Upper lobe of left lung (tissue), 6 donors: ENCODE data around the gene SGO2. TPM values are rescaled to one million over a fixed set of nuclear protein-coding genes. Genes with fewer than 3 reads are reported as not detected.

ENCODE experiments used
- ATAC-seq, 2 donors: fragments of 200-7000 bp; cut with Tn5 transposase; one replicate each; pipeline ENCODE4 v1.9.1; 2022; ENCODE audit warnings: mild to moderate bottlenecking in 2 of 2, moderate library complexity in 2 of 2; ENCODE audit not compliant: low FRiP score in 2 of 2
- DNase-seq, 2 donors: peaks; one replicate each; pipeline ENCODE4 v3.0.0-alpha.2; 2019 to 2020
- H3K27ac ChIP-seq, 4 donors: fragments of 200-600 bp; sonication (generic); one replicate each; pipeline ENCODE4 v1.5.1; 2016 to 2019
- H3K27me3 ChIP-seq, 4 donors: fragments of 200-600 bp; sonication (generic); one replicate each; pipeline ENCODE4 v1.5.1; 2017 to 2019
- H3K36me3 ChIP-seq, 4 donors: fragments of 200-600 bp; sonication (generic); one replicate each; pipeline ENCODE4 v1.5.1; 2016 to 2019
- H3K4me1 ChIP-seq, 4 donors: fragments of 200-600 bp; sonication (generic); one replicate each; pipeline ENCODE4 v1.5.1; 2018 to 2019
- H3K4me3 ChIP-seq, 4 donors: fragments of 200-600 bp; sonication (generic); one replicate each; pipeline ENCODE4 v1.5.1; 2017 to 2019; ENCODE audit warnings: mild to moderate bottlenecking in 2 of 4, moderate library complexity in 1 of 4
- H3K9me3 ChIP-seq, 4 donors: fragments of 200-600 bp; sonication (generic); one replicate each; pipeline ENCODE4 v1.5.1; 2018 to 2019
- CTCF ChIP-seq, 6 experiments: fragments of 450-650 bp in 4 of 6; fragments of 200-600 bp in 2 of 6; sonication (generic) in 2 of 6; IDR thresholded peaks; one replicate each; pipeline ENCODE4 v1.5.1; 2016 to 2019; ENCODE audit warnings: antibody characterized with exemption in 6 of 6
- EP300 ChIP-seq, 4 donors: sonication (generic); formaldehyde crosslinking; IDR thresholded peaks; one replicate each; pipeline ENCODE4 v1.5.1; 2017; ENCODE audit warnings: antibody characterized with exemption in 4 of 4, control low read depth in 2 of 4
- POLR2A ChIP-seq, 4 donors: fragments of 450-650 bp; IDR thresholded peaks; one replicate each; pipeline ENCODE4 v1.5.1; 2016 to 2017; ENCODE audit warnings: antibody characterized with exemption in 4 of 4, mild to moderate bottlenecking in 2 of 4
- POLR2AphosphoS5 ChIP-seq, 2 donors: sonication (generic); formaldehyde crosslinking; IDR thresholded peaks; one replicate each; pipeline ENCODE4 v1.5.1; 2017; ENCODE audit warnings: antibody characterized with exemption in 2 of 2
- WGBS, 2 donors: methylation state at CpG; one replicate each; pipeline ENCODE4 v1.1.5; 2017 to 2018; 5-methylcytosine and 5-hydroxymethylcytosine counted together
- total RNA-seq, 6 donors: library from RNA; depleted of rRNA in 4 of 6; stranded (reverse); fragments of >200 nt in 4 of 6; gene quantifications; one replicate each; pipeline versions ENCODE4 v1.1.0 to v1.2.1, GENCODE V29; 2016 to 2021
- donor health status: DM: no; HTN: no; CAD: no; lungs with moderate emphysema.
- donor health status: DM: no; HTN: yes; CAD: no; lungs with severe emphysema.

The SGO2 gene
- total RNA-seq, 6 donors from 2014 or later = 0.55 to 8.3 (median 2.8) TPM

- TF ChIP-seq EP300 (IDR thresholded peaks at IDR 0.05) (no peak), POLR2AphosphoS5 (IDR thresholded peaks at IDR 0.05) (no peak), POLR2A (IDR thresholded peaks at IDR 0.05) (no peak), CTCF (IDR thresholded peaks at IDR 0.05) (no peak)
- no peaks in the 10 kb centered on the region for H3K9me3 ChIP-seq
- 57 to 58% methylated on average over 3 of the region's 3 CpGs for WGBS, 2 donors
- ATAC-seq (no peak), DNase-seq (no peak)
- H3K4me3 ChIP-seq = no peak overlapping the region
- no peaks in the 10 kb centered on the region for H3K27me3 ChIP-seq
- H3K4me1 ChIP-seq = no peaks in the 10 kb centered on the region
- no peaks in the 10 kb centered on the region for H3K36me3 ChIP-seq
- H3K27ac ChIP-seq = no peak overlapping the region
Observed at GRCh38 chr2:200618054-200618419, 92.0 kb downstream of the SGO2 start.

- Histone ChIP-seq H3K27me3 (no peaks in the 10 kb centered on the region), H3K4me1 (no peaks in the 10 kb centered on the region), H3K27ac (no peak overlapping the region), H3K9me3 (no peaks in the 10 kb centered on the region), H3K4me3 (no peak overlapping the region), H3K36me3 (no peaks in the 10 kb centered on the region)
- WGBS, 2 donors = 31 to 34% methylated on average over 3 of the region's 3 CpGs
- TF ChIP-seq EP300 (IDR thresholded peaks at IDR 0.05) = no peak
- TF ChIP-seq POLR2AphosphoS5 (IDR thresholded peaks at IDR 0.05) = no peak
- TF ChIP-seq POLR2A (IDR thresholded peaks at IDR 0.05) = no peak
- TF ChIP-seq CTCF (IDR thresholded peaks at IDR 0.05) = no peak
- ATAC-seq (no peak), DNase-seq (no peak)
Observed at GRCh38 chr2:200618590-200619021, 92.6 kb downstream of the SGO2 start.

GRCh38 chr2:200619279-200619678 is 93.3 kb downstream of the SGO2 start:
- Histone ChIP-seq H3K4me3 (no peak overlapping the region), H3K4me1 (no peaks in the 10 kb centered on the region), H3K9me3 (no peaks in the 10 kb centered on the region), H3K27ac (no peak overlapping the region), H3K27me3 (no peaks in the 10 kb centered on the region), H3K36me3 (no peaks in the 10 kb centered on the region)
- no peak for TF ChIP-seq CTCF (IDR thresholded peaks at IDR 0.05)
- no peak for TF ChIP-seq POLR2AphosphoS5 (IDR thresholded peaks at IDR 0.05)
- TF ChIP-seq EP300 (IDR thresholded peaks at IDR 0.05) = no peak
- DNase-seq (no peak), ATAC-seq (no peak)
- WGBS, 2 donors = 35 to 40% methylated on average over 2 of the region's 2 CpGs

GRCh38 chr2:200620606-200621390 is 94.8 kb downstream of the SGO2 start:
- no peaks in the 10 kb centered on the region for H3K9me3 ChIP-seq
- H3K27ac ChIP-seq = no peak overlapping the region
- no peak overlapping the region for H3K4me3 ChIP-seq
- ATAC-seq (no peak), DNase-seq (no peak)
- WGBS, 2 donors = 88 to 89% methylated on average over 7 of the region's 7 CpGs
- no peaks in the 10 kb centered on the region for H3K36me3 ChIP-seq
- no peaks in the 10 kb centered on the region for H3K27me3 ChIP-seq
- no peak for TF ChIP-seq CTCF (IDR thresholded peaks at IDR 0.05)
- no peak for TF ChIP-seq EP300 (IDR thresholded peaks at IDR 0.05)
- no peak for TF ChIP-seq POLR2AphosphoS5 (IDR thresholded peaks at IDR 0.05)
- TF ChIP-seq POLR2A (IDR thresholded peaks at IDR 0.05) = no peak
- no peaks in the 10 kb centered on the region for H3K4me1 ChIP-seq

- no peaks in the 10 kb centered on the region for H3K27me3 ChIP-seq
- H3K27ac ChIP-seq = no peak overlapping the region
- no peak overlapping the region for H3K4me3 ChIP-seq
- H3K36me3 ChIP-seq = no peaks in the 10 kb centered on the region
- DNase-seq (no peak), ATAC-seq (no peak)
- H3K9me3 ChIP-seq = no peaks in the 10 kb centered on the region
- TF ChIP-seq POLR2AphosphoS5 (IDR thresholded peaks at IDR 0.05) (no peak), POLR2A (IDR thresholded peaks at IDR 0.05) (no peak), CTCF (IDR thresholded peaks at IDR 0.05) (no peak), EP300 (IDR thresholded peaks at IDR 0.05) (no peak)
- no peaks in the 10 kb centered on the region for H3K4me1 ChIP-seq
- 50 to 85% methylated on average over 1 of the region's 1 CpG for WGBS, 2 donors
Observed at GRCh38 chr2:200622106-200622505, 96.1 kb downstream of the SGO2 start.
